Panc1 (cell line): ENCODE measurements around the gene SLC9A6. TPM values are rescaled to one million over a fixed set of nuclear protein-coding genes. Genes with fewer than 3 reads are reported as not detected.

Source experiments
- ATAC-seq: fragments of 200-7000 bp; cut with Tn5 transposase; 2 replicates; pipeline ENCODE4 v1.9.1; 2020; ENCODE audit warnings: mild to moderate bottlenecking, moderate library complexity
- BruUV-seq: library from RNA; stranded (reverse); fragments of 400-500 nt; replicated peaks from 2 replicates; lab custom pipeline; 2021; lab: Mats Ljungman, UMichigan
- CTCF ChIA-PET: fragments of 300-600 bp; sonication (Branson Sonifier 250); formaldehyde crosslinking; loops from one replicate; lab custom pipeline; 2022; ENCODE audit warnings: antibody characterized with exemption; lab: Charles Lee
- POLR2A ChIA-PET: fragments of 300-600 bp; sonication (Branson Sonifier 250); formaldehyde crosslinking; loops from one replicate; lab custom pipeline; 2022; ENCODE audit warnings: antibody characterized with exemption; lab: Charles Lee
- DNase-seq: peaks from one replicate; pipeline ENCODE4 v3.0.0-alpha.2; 2010; ENCODE audit warnings: low read depth, low spot score
- H3K27ac ChIP-seq: 2 replicates; pipeline ENCODE4 v1.5.1; 2011; ENCODE audit warnings: mild to moderate bottlenecking, low read length, inconsistent platforms
- H3K27me3 ChIP-seq: fragments of 200-500 bp; sonication (Bioruptor generic); 2 replicates; pipeline ENCODE4 v1.6.0; 2014; ENCODE audit warnings: low read length, inconsistent platforms; ENCODE audit not compliant: control insufficient read depth, insufficient read depth
- H3K36me3 ChIP-seq: fragments of 200-500 bp; sonication (Bioruptor generic); 2 replicates; pipeline ENCODE4 v1.5.1; 2014; ENCODE audit warnings: inconsistent platforms, mild to moderate bottlenecking, low read length, moderate library complexity; ENCODE audit not compliant: control insufficient read depth, insufficient read depth
- H3K4me1 ChIP-seq: 2 replicates; pipeline ENCODE4 v1.5.1; 2011; ENCODE audit warnings: inconsistent platforms, mild to moderate bottlenecking, low read length, moderate library complexity; ENCODE audit not compliant: control insufficient read depth, insufficient read depth
- H3K4me3 ChIP-seq, 2 experiments: 2 replicates each; pipeline ENCODE4 v1.5.1; 2011 to 2012; ENCODE audit warnings: low read depth in 2 of 2, low read length in 2 of 2, mild to moderate bottlenecking in 2 of 2, inconsistent platforms in 1 of 2, moderate library complexity in 1 of 2
- H3K9me3 ChIP-seq: fragments of 200-500 bp; sonication (Bioruptor generic); 2 replicates; pipeline ENCODE4 v1.5.1; 2014; ENCODE audit warnings: low read depth, mild to moderate bottlenecking, inconsistent platforms, low read length, moderate library complexity; ENCODE audit not compliant: control insufficient read depth, insufficient read depth
- POLR2AphosphoS5 ChIP-seq: IDR thresholded peaks from 2 replicates; pipeline ENCODE4 v1.6.1; 2012; ENCODE audit warnings: mild to moderate bottlenecking, low read depth, low read length, moderate library complexity
- REST ChIP-seq, 2 experiments: IDR thresholded peaks; 2 replicates each; pipeline ENCODE4 v1.6.1; 2011 to 2012; ENCODE audit warnings: low read depth in 2 of 2, control low read depth in 1 of 2, low read length in 1 of 2, mild to moderate bottlenecking in 1 of 2, moderate library complexity in 1 of 2; ENCODE audit not compliant: insufficient read depth in 1 of 2
- SIN3A ChIP-seq: IDR thresholded peaks from 2 replicates; pipeline ENCODE4 v1.6.1; 2012; ENCODE audit warnings: low read depth, mild to moderate bottlenecking, low read length, moderate library complexity, borderline replicate concordance; ENCODE audit not compliant: insufficient read depth
- TCF7L2 ChIP-seq: IDR thresholded peaks from 2 replicates; pipeline ENCODE4 v1.6.1; 2011; ENCODE audit warnings: mild to moderate bottlenecking, low read depth, low read length, inconsistent platforms
- in situ Hi-C: cut with HindIII; loops from 2 replicates; pipeline ENCODE4 v1.10.0; 2016; ENCODE audit warnings: low sequenced_read_pairs, low pct_unique_long_range_greater_than_20kb
- intact Hi-C: fragments of 100-400 bp; cut with micrococcal nuclease; formaldehyde crosslinking; loops from one replicate; pipeline ENCODE4 v1.10.0; 2022; ENCODE audit not compliant: unreplicated experiment
- total RNA-seq: library from RNA; stranded (reverse); gene quantifications from one replicate; pipeline ENCODE4 v1.2.1, GENCODE V29; 2021; ENCODE audit not compliant: unreplicated experiment
- TF ChIP-seq, protein P1 (sequence below): fragments of 450-650 bp; IDR thresholded peaks from 2 replicates; pipeline ENCODE4 v1.5.1; 2017; ENCODE audit warnings: mild to moderate bottlenecking

Gene SLC9A6
- total RNA-seq, 1 experiment from 2014 or later = 22.0 TPM

- CTCF ChIA-PET = no interaction called here
- in situ Hi-C loops (no loop called here), intact Hi-C loops (no loop called here)
- Histone ChIP-seq H3K9me3 (no peaks in the 10 kb centered on the region), H3K4me3 (no peak overlapping the region), H3K36me3 (no peaks in the 10 kb centered on the region), H3K27ac (no peak overlapping the region), H3K4me1 (no peaks in the 10 kb centered on the region), H3K27me3 (no peaks in the 10 kb centered on the region)
- no peak for DNase-seq
- POLR2A ChIA-PET = no interaction called here
- BruUV-seq = no TSS peak
- no peak for ATAC-seq
- TF ChIP-seq TCF7L2 (no peak), REST (IDR thresholded peaks at IDR 0.05; ENCODE audit: insufficient read depth in 1 of 2, low read depth in 2 of 2, low read length in 1 of 2) (no peak), SIN3A (no peak), POLR2AphosphoS5 (no peak)
- TF ChIP-seq, protein P1, sequence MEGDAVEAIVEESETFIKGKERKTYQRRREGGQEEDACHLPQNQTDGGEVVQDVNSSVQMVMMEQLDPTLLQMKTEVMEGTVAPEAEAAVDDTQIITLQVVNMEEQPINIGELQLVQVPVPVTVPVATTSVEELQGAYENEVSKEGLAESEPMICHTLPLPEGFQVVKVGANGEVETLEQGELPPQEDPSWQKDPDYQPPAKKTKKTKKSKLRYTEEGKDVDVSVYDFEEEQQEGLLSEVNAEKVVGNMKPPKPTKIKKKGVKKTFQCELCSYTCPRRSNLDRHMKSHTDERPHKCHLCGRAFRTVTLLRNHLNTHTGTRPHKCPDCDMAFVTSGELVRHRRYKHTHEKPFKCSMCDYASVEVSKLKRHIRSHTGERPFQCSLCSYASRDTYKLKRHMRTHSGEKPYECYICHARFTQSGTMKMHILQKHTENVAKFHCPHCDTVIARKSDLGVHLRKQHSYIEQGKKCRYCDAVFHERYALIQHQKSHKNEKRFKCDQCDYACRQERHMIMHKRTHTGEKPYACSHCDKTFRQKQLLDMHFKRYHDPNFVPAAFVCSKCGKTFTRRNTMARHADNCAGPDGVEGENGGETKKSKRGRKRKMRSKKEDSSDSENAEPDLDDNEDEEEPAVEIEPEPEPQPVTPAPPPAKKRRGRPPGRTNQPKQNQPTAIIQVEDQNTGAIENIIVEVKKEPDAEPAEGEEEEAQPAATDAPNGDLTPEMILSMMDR = no peak
Measured at GRCh38 chrX:136039968-136040367, 54.7 kb downstream of the SLC9A6 start.

- Histone ChIP-seq H3K4me3 (no peak overlapping the region), H3K4me1 (no peaks in the 10 kb centered on the region; the same call in 1 of the 2 replicates), H3K9me3 (no peaks in the 10 kb centered on the region), H3K36me3 (no peaks in the 10 kb centered on the region), H3K27ac (no peak overlapping the region), H3K27me3 (no peaks in the 10 kb centered on the region)
- ChIA-PET CTCF (no interaction called here), POLR2A (no interaction called here)
- in situ Hi-C loops (no loop called here), intact Hi-C loops (no loop called here)
- DNase-seq (no peak), ATAC-seq (no peak)
- TF ChIP-seq REST (IDR thresholded peaks at IDR 0.05; ENCODE audit: insufficient read depth in 1 of 2, low read depth in 2 of 2, low read length in 1 of 2) (no peak), POLR2AphosphoS5 (no peak), SIN3A (no peak), TCF7L2 (no peak)
- TF ChIP-seq, protein P1 = no peak
- no TSS peak for BruUV-seq
Measured at GRCh38 chrX:136041254-136041812, 56.1 kb downstream of the SLC9A6 start.
